ENCODE data around the gene TOX3.

TOX3 gene

DNA sequence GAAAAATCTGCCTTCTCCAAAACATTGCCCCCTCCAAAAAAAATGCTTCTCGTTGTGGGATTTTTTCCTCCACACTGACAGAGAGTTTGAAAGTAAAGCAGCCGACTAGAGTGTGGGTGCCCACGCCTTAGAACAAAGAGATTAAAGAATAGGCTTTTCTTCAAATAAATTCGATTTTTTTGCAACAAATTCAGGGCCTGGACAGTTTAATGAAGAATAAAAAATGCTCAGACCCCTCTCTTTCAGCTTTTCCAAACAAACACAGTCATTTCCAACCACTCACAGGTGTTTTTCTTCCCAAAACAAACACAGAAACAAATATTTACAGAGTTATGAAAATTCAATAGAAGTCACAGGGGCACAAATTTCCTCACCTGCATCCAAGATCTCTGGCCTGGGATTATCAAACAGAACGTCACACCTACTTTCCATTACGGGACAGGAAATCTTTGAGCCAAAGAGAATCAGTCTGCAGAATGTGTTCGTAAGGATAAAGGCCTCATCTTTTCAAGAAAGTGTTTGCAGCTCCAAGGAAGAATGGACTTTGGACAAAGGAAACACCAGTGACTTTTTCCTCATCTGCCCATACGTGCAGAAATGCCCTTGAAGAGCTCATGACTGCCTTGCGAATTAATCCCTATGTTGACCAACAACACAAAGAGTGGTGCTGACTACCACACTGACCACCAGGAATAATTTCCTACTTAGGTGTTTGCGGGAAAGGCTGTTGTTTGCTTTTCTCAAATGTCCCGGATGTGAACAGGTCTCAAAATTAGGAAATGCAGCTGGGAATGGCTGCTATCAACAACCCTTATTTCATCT lies 31.3 kb upstream of the TOX3 start:
- Histone ChIP-seq H3K4me3 (ENCODE audit: low read depth in 1 of 5, low read length in 5 of 5) (no peak overlapping the region), H3K4me1 (ENCODE audit: control insufficient read depth in 5 of 5, insufficient read depth in 5 of 5, low read length in 5 of 5) (no peaks in the 10 kb centered on the region), H3K9ac (ENCODE audit: low read length in 5 of 5) (no peak overlapping the region), H3K27me3 (ENCODE audit: control insufficient read depth in 5 of 5, insufficient read depth in 4 of 5, low read length in 5 of 5) (peaks cover 0 to 3% (median 0%) of the 10 kb centered on the region in 5 donors), H3K9me3 (ENCODE audit: control insufficient read depth in 5 of 5, low read length in 5 of 5) (no peaks in the 10 kb centered on the region), H3K36me3 (ENCODE audit: control insufficient read depth in 5 of 5, insufficient read depth in 5 of 5, low read length in 5 of 5) (no peaks in the 10 kb centered on the region), H3K27ac (ENCODE audit: low read depth, low read length) (no peak overlapping the region)

GRCh38 chr16:52577130-52577706 lies 30.3 kb upstream of the TOX3 start:
- no peaks in the 10 kb centered on the region for H3K9me3 ChIP-seq (ENCODE audit: control insufficient read depth in 5 of 5, low read length in 5 of 5)
- H3K27ac ChIP-seq (ENCODE audit: low read depth, low read length), result no peak overlapping the region
- peaks cover 0 to 3% (median 0%) of the 10 kb centered on the region in 5 donors for H3K27me3 ChIP-seq (ENCODE audit: control insufficient read depth in 5 of 5, insufficient read depth in 4 of 5, low read length in 5 of 5)
- H3K9ac ChIP-seq (ENCODE audit: low read length in 5 of 5), result no peak overlapping the region
- H3K4me3 ChIP-seq (ENCODE audit: low read depth in 1 of 5, low read length in 5 of 5), result no peak overlapping the region
- no peaks in the 10 kb centered on the region for H3K4me1 ChIP-seq (ENCODE audit: control insufficient read depth in 5 of 5, insufficient read depth in 5 of 5, low read length in 5 of 5)
- H3K36me3 ChIP-seq (ENCODE audit: control insufficient read depth in 5 of 5, insufficient read depth in 5 of 5, low read length in 5 of 5), result no peaks in the 10 kb centered on the region

DNA sequence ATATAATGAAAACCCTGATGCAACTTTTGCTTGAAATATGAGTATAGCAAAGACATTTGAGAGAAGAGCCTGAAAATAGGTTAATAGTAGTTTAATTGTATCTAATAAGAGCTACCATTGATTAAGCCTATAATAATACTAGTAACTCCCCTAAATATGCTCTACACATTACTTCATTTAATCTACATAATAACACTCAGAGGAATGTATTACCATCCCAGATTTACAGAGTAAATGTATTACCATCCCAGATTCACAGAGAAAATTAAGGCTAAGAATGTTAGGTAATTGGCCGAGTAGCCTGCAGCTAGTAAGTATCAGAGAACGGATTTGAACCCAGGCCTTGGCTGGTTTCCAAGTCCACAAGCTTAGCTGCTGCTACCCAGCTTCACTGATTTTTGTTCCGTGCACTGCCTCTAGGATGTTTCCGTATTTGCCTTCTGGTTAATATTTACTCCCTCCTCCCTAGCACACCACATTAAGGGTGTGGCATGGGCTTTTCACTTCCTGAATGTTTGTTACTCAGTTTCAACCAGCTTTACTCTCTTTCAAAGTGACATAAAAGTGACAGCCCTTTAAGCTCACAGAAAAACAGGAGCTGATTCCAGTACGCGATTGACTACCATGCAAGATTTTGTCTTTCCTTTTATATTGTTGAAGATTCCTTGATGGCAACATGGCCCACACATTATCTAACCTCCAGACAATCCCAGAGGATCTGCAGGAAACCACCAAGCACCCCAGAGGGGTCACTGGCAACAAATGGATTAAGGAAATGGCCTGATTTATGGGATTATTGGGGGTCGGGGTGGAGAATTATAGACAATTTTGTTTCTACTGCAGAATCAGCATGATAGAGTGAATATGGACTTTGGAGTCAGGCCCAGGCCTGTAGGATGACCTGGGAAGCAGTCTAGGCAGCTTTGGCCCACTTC lies 26.7 kb upstream of the TOX3 start:
- no peak overlapping the region for H3K9ac ChIP-seq (ENCODE audit: low read length in 5 of 5)
- H3K27ac ChIP-seq (ENCODE audit: low read depth, low read length), result no peak overlapping the region

DNA sequence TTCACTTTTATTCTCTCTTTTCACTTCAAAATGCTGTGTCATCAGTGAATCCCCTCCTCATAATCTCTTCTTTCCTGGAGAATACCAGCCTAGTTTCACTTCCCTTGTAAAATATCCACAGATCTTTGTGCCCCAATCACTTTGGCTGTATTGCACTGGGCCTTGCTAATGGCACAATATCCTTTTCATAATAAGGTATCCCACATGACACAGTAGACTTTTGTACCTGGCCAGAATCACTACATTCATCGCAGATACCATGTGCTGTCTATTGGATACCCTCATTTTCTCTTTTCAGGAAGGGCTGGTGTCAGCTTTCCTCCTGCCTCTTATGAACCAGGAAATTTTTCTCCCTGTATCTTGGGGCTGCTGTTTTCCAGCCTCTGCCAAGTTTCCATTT lies 25.7 kb upstream of the TOX3 start:
- Histone ChIP-seq H3K9me3 (ENCODE audit: control insufficient read depth in 5 of 5, low read length in 5 of 5) (peaks cover 0 to 5% (median 0%) of the 10 kb centered on the region in 5 donors), H3K27ac (ENCODE audit: low read depth, low read length) (no peak overlapping the region)

More for the DNA sequence above, 26.7 kb upstream of the TOX3 start:
- Histone ChIP-seq H3K27me3 (ENCODE audit: control insufficient read depth in 5 of 5, insufficient read depth in 4 of 5, low read length in 5 of 5) (peaks cover 0 to 3% (median 0%) of the 10 kb centered on the region in 5 donors), H3K9me3 (ENCODE audit: control insufficient read depth in 5 of 5, low read length in 5 of 5) (peaks cover 0 to 5% (median 0%) of the 10 kb centered on the region in 5 donors), H3K4me1 (ENCODE audit: control insufficient read depth in 5 of 5, insufficient read depth in 5 of 5, low read length in 5 of 5) (no peaks in the 10 kb centered on the region), H3K36me3 (ENCODE audit: control insufficient read depth in 5 of 5, insufficient read depth in 5 of 5, low read length in 5 of 5) (no peaks in the 10 kb centered on the region), H3K4me3 (ENCODE audit: low read depth in 1 of 5, low read length in 5 of 5) (no peak overlapping the region)

GRCh38 chr16:52570495-52571091 lies 23.6 kb upstream of the TOX3 start:
- H3K27me3 ChIP-seq (ENCODE audit: control insufficient read depth in 5 of 5, insufficient read depth in 4 of 5, low read length in 5 of 5), result no peaks in the 10 kb centered on the region
- no peaks in the 10 kb centered on the region for H3K36me3 ChIP-seq (ENCODE audit: control insufficient read depth in 5 of 5, insufficient read depth in 5 of 5, low read length in 5 of 5)
- peaks cover 0 to 5% (median 0%) of the 10 kb centered on the region in 5 donors for H3K9me3 ChIP-seq (ENCODE audit: control insufficient read depth in 5 of 5, low read length in 5 of 5)
- H3K4me1 ChIP-seq (ENCODE audit: control insufficient read depth in 5 of 5, insufficient read depth in 5 of 5, low read length in 5 of 5), result no peaks in the 10 kb centered on the region
- no peak overlapping the region for H3K27ac ChIP-seq (ENCODE audit: low read depth, low read length)
- no peak overlapping the region for H3K9ac ChIP-seq (ENCODE audit: low read length in 5 of 5)
- no peak overlapping the region for H3K4me3 ChIP-seq (ENCODE audit: low read depth in 1 of 5, low read length in 5 of 5)

More for the DNA sequence above, 25.7 kb upstream of the TOX3 start:
- Histone ChIP-seq H3K36me3 (ENCODE audit: control insufficient read depth in 5 of 5, insufficient read depth in 5 of 5, low read length in 5 of 5) (no peaks in the 10 kb centered on the region), H3K4me3 (ENCODE audit: low read depth in 1 of 5, low read length in 5 of 5) (no peak overlapping the region), H3K4me1 (ENCODE audit: control insufficient read depth in 5 of 5, insufficient read depth in 5 of 5, low read length in 5 of 5) (no peaks in the 10 kb centered on the region), H3K9ac (ENCODE audit: low read length in 5 of 5) (no peak overlapping the region), H3K27me3 (ENCODE audit: control insufficient read depth in 5 of 5, insufficient read depth in 4 of 5, low read length in 5 of 5) (peaks cover 0 to 3% (median 0%) of the 10 kb centered on the region in 5 donors)

DNA sequence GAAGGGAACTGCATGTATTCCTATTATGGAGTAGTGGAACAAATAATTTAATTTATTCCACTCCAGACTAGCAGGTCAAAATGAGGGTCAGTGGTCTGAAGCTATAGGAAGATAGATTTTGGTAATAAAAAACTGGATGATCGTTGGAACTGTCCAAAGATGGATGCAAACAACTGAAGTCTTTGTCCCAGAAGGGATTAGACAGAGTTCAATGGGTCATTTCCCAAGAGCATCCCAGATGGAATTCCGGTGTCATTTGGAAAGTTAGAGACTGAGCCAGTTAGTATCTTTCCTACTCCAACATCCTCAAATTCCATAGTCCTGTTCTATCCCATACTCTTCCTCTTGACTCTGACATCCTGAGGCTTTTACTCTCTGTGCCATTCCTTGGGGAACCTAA lies 22.8 kb upstream of the TOX3 start:
- H3K4me3 ChIP-seq (ENCODE audit: low read depth in 1 of 5, low read length in 5 of 5), result no peak overlapping the region
- H3K4me1 ChIP-seq (ENCODE audit: control insufficient read depth in 5 of 5, insufficient read depth in 5 of 5, low read length in 5 of 5), result no peaks in the 10 kb centered on the region
- H3K9ac ChIP-seq (ENCODE audit: low read length in 5 of 5), result no peak overlapping the region
- H3K36me3 ChIP-seq (ENCODE audit: control insufficient read depth in 5 of 5, insufficient read depth in 5 of 5, low read length in 5 of 5), result no peaks in the 10 kb centered on the region
- H3K27me3 ChIP-seq (ENCODE audit: control insufficient read depth in 5 of 5, insufficient read depth in 4 of 5, low read length in 5 of 5), result no peaks in the 10 kb centered on the region
- no peak overlapping the region for H3K27ac ChIP-seq (ENCODE audit: low read depth, low read length)
- H3K9me3 ChIP-seq (ENCODE audit: control insufficient read depth in 5 of 5, low read length in 5 of 5), result peaks cover 0 to 5% (median 0%) of the 10 kb centered on the region in 5 donors

- no peaks in the 10 kb centered on the region for H3K36me3 ChIP-seq (ENCODE audit: control insufficient read depth in 5 of 5, insufficient read depth in 5 of 5, low read length in 5 of 5)
- no peak overlapping the region for H3K4me3 ChIP-seq (ENCODE audit: low read depth in 1 of 5, low read length in 5 of 5)
- peaks cover 0 to 5% (median 0%) of the 10 kb centered on the region in 5 donors for H3K9me3 ChIP-seq (ENCODE audit: control insufficient read depth in 5 of 5, low read length in 5 of 5)
- H3K27me3 ChIP-seq (ENCODE audit: control insufficient read depth in 5 of 5, insufficient read depth in 4 of 5, low read length in 5 of 5), result no peaks in the 10 kb centered on the region
- no peak overlapping the region for H3K9ac ChIP-seq (ENCODE audit: low read length in 5 of 5)
- no peak overlapping the region for H3K27ac ChIP-seq (ENCODE audit: low read depth, low read length)
- no peaks in the 10 kb centered on the region for H3K4me1 ChIP-seq (ENCODE audit: control insufficient read depth in 5 of 5, insufficient read depth in 5 of 5, low read length in 5 of 5)
Observed at GRCh38 chr16:52568983-52569690, 22.2 kb upstream of the TOX3 start.

DNA sequence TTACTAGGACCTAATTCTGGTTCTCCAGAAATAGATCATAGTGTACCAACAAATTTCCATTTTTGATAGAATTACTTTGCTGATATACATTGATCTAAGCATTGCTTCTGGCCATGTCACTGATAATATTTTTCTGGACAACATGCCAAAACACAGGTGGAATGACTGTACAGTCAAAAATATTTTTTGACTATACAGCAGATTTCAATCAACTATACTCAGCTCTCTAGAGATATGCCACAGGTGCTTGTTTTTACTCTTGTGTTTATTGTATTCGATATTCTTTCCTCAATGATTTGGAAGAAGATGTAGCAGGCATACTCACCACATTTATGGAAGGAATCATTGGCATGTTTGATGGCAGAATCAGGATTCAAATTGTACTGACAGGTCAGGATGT lies 21.6 kb upstream of the TOX3 start:
- Histone ChIP-seq H3K27me3 (ENCODE audit: control insufficient read depth in 5 of 5, insufficient read depth in 4 of 5, low read length in 5 of 5) (no peaks in the 10 kb centered on the region), H3K4me3 (ENCODE audit: low read depth in 1 of 5, low read length in 5 of 5) (no peak overlapping the region), H3K27ac (ENCODE audit: low read depth, low read length) (no peak overlapping the region), H3K36me3 (ENCODE audit: control insufficient read depth in 5 of 5, insufficient read depth in 5 of 5, low read length in 5 of 5) (no peaks in the 10 kb centered on the region), H3K9me3 (ENCODE audit: control insufficient read depth in 5 of 5, low read length in 5 of 5) (peaks cover 0 to 5% (median 0%) of the 10 kb centered on the region in 5 donors), H3K9ac (ENCODE audit: low read length in 5 of 5) (no peak overlapping the region), H3K4me1 (ENCODE audit: control insufficient read depth in 5 of 5, insufficient read depth in 5 of 5, low read length in 5 of 5) (no peaks in the 10 kb centered on the region)

- no peaks in the 10 kb centered on the region for H3K36me3 ChIP-seq (ENCODE audit: control insufficient read depth in 5 of 5, insufficient read depth in 5 of 5, low read length in 5 of 5)
- H3K27ac ChIP-seq (ENCODE audit: low read depth, low read length), result no peak overlapping the region
- no peaks in the 10 kb centered on the region for H3K27me3 ChIP-seq (ENCODE audit: control insufficient read depth in 5 of 5, insufficient read depth in 4 of 5, low read length in 5 of 5)
- no peaks in the 10 kb centered on the region for H3K4me1 ChIP-seq (ENCODE audit: control insufficient read depth in 5 of 5, insufficient read depth in 5 of 5, low read length in 5 of 5)
- H3K9me3 ChIP-seq (ENCODE audit: control insufficient read depth in 5 of 5, low read length in 5 of 5), result peaks cover 0 to 5% (median 0%) of the 10 kb centered on the region in 5 donors
- H3K4me3 ChIP-seq (ENCODE audit: low read depth in 1 of 5, low read length in 5 of 5), result no peak overlapping the region
- H3K9ac ChIP-seq (ENCODE audit: low read length in 5 of 5), result no peak overlapping the region
Observed at GRCh38 chr16:52567193-52567592, 20.2 kb upstream of the TOX3 start.
